ENCODE data around the gene DYNLRB1. TPM values are rescaled to one million over a fixed set of nuclear protein-coding genes. Genes with fewer than 3 reads are reported as not detected.

DYNLRB1 gene
- total RNA-seq, 1 experiment from 2014 or later = 142 TPM

DNA sequence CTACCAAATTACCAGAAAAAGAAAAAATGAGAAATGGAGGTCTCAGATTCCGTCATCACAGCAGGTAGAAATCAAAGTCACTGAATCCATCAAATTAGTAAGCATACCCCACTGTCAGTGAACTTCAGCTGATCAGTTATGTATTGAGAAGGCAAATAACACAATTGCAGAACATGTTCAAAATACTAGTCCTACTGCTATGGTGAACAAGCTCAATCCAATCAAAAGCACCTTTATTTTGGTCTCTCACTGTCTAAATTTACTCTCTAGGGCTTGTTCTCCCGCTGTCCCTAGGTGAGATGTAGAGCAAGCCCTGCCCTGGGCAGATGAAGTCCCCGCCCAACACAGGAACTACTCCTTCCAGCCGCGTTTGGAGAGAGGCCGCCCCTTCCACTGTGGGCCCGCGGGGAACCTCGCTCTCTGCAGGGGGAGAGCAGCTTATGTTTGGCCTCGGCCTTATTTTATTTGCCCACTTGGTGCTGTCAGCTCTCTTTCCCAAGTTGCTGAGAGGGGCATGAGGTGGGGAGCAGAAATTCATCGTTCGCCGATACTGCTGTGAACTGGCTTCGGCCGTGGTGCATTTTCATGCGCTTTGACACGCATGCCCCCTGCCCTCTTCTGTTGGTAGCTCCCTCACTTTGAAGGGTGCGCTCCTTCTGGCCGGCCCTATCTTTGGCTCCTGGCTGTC, 28.0 kb downstream of the DYNLRB1 start:
- Histone ChIP-seq H3K27me3 (replicated peaks; ENCODE audit: insufficient read depth, low read depth, low read length, poor library complexity) (no peaks in the 10 kb centered on the region), H3K9me3 (ENCODE audit: low read depth, low read length, poor library complexity, severe bottlenecking) (no peaks in the 10 kb centered on the region), H3K36me3 (ENCODE audit: insufficient read depth, low read length, poor library complexity, severe bottlenecking) (peaks cover 16% of the 10 kb centered on the region), H3K4me1 (ENCODE audit: insufficient read depth, low read length, poor library complexity, severe bottlenecking) (no peaks in the 10 kb centered on the region), H3K4me3 (ENCODE audit: low read depth, low read length, poor library complexity, severe bottlenecking) (no peak overlapping the region), H3K27ac (ENCODE audit: low read depth, low read length, poor library complexity, severe bottlenecking) (no peak overlapping the region)
- TF ChIP-seq, protein P1, sequence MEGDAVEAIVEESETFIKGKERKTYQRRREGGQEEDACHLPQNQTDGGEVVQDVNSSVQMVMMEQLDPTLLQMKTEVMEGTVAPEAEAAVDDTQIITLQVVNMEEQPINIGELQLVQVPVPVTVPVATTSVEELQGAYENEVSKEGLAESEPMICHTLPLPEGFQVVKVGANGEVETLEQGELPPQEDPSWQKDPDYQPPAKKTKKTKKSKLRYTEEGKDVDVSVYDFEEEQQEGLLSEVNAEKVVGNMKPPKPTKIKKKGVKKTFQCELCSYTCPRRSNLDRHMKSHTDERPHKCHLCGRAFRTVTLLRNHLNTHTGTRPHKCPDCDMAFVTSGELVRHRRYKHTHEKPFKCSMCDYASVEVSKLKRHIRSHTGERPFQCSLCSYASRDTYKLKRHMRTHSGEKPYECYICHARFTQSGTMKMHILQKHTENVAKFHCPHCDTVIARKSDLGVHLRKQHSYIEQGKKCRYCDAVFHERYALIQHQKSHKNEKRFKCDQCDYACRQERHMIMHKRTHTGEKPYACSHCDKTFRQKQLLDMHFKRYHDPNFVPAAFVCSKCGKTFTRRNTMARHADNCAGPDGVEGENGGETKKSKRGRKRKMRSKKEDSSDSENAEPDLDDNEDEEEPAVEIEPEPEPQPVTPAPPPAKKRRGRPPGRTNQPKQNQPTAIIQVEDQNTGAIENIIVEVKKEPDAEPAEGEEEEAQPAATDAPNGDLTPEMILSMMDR (conservative IDR thresholded peaks at IDR 0.05; ENCODE audit: low read depth, low read length) = no peak
- no peak for TF ChIP-seq EZH2 (IDR thresholded peaks at IDR 0.05; ENCODE audit: borderline replicate concordance, low read depth, low read length, poor library complexity, severe bottlenecking)
- POLR2A ChIA-PET (ENCODE audit: low non-redundant PET) = interaction anchor here (0.5 kb wide), 1 partner anchor 50 kb away, joined by 3 read pairs; no protein-coding TSS in a partner anchor
- DNase-seq (ENCODE audit: low spot score) = no peak
- BruUV-seq (replicated peaks) = no TSS peak
- intact Hi-C loops (cut with micrococcal nuclease; ENCODE audit: unreplicated experiment) = no loop called here
- CTCF ChIA-PET = interaction anchor here (1.1 kb wide), 1 partner anchor 27 kb away, joined by 3 read pairs; no protein-coding TSS in a partner anchor

DNA sequence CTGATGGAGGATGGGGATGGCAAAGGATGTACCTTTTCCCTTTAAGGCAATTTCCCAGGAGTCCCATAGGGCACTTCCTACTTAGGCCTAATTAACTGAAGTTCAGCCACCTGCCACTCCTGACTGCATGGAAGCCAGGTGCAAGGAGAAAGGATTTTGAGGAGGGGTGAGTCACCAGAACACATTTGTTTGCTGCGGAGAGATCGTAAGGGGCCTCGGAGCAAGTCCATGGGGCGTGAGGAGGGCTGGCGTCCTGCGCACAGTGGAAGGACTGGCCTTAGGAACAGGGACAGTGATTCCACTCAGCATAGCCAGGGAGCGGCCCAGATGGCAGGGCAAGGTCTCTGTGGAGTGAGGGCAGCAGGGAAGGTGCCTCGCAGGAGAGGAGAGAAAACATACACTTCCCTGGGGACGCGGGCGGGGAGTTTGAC, 30.5 kb downstream of the DYNLRB1 start:
- H3K36me3 ChIP-seq (ENCODE audit: insufficient read depth, low read length, poor library complexity, severe bottlenecking) = no peaks in the 10 kb centered on the region
- ChIA-PET POLR2A (ENCODE audit: low non-redundant PET) (no interaction called here), CTCF (no interaction called here)
- intact Hi-C loops (cut with micrococcal nuclease; ENCODE audit: unreplicated experiment) = no loop called here
- no peak for DNase-seq (ENCODE audit: low spot score)
- BruUV-seq (replicated peaks) = no TSS peak
- no peak overlapping the region for H3K27ac ChIP-seq (ENCODE audit: low read depth, low read length, poor library complexity, severe bottlenecking)
- H3K4me1 ChIP-seq (ENCODE audit: insufficient read depth, low read length, poor library complexity, severe bottlenecking) = no peaks in the 10 kb centered on the region
- H3K27me3 ChIP-seq (replicated peaks; ENCODE audit: insufficient read depth, low read depth, low read length, poor library complexity) = no peaks in the 10 kb centered on the region
- TF ChIP-seq EZH2 (IDR thresholded peaks at IDR 0.05; ENCODE audit: borderline replicate concordance, low read depth, low read length, poor library complexity, severe bottlenecking) = no peak
- TF ChIP-seq, protein P1 (conservative IDR thresholded peaks at IDR 0.05; ENCODE audit: low read depth, low read length) = no peak
- H3K9me3 ChIP-seq (ENCODE audit: low read depth, low read length, poor library complexity, severe bottlenecking) = no peaks in the 10 kb centered on the region
- no peak overlapping the region for H3K4me3 ChIP-seq (ENCODE audit: low read depth, low read length, poor library complexity, severe bottlenecking)

DNA sequence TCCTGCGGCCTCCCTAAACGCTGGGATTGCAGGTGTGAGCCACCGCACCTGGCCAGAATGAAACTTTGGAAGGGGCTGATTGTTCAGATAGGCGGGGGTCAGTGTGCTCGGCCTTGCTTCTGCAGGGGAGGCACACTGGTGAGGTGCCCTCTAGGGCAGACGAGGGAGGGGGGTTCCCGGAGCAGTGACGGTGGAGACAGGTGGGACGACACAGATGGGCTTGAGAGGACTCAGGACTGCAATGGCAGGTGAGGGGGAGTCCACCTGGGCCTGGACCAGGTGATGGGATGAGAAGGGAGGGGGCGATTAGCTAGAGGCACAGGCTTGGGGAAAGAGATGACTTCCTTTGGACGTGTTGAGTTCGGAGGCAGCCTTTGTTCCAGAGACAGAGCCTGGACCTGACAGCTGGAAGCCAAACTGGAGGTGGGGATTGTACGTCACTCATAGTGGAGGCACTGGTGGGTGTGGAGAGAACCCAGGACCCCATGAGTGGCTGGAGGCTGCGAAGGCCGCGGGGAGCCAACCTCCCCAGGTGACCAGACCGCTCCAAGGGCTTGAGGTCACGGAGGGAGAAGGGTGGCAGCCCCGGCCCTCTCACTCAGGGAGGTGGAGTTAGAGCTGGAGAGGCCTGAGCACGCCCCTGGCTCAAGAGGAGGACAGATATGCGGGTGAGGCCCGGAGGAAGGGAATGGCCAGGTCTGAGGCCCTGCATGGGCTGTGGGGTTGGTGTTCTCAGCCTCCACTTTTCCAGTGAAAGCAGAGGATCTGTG, 31.8 kb downstream of the DYNLRB1 start:
- no peaks in the 10 kb centered on the region for H3K9me3 ChIP-seq (ENCODE audit: low read depth, low read length, poor library complexity, severe bottlenecking)
- no peaks in the 10 kb centered on the region for H3K27me3 ChIP-seq (replicated peaks; ENCODE audit: insufficient read depth, low read depth, low read length, poor library complexity)
- no peak overlapping the region for H3K27ac ChIP-seq (ENCODE audit: low read depth, low read length, poor library complexity, severe bottlenecking)
- POLR2A ChIA-PET (ENCODE audit: low non-redundant PET) = interaction anchor here (0.6 kb wide), 1 partner anchor 177 kb away, joined by 3 read pairs; no protein-coding TSS in a partner anchor
- TF ChIP-seq, protein P1 (conservative IDR thresholded peaks at IDR 0.05; ENCODE audit: low read depth, low read length) = no peak
- no peak for TF ChIP-seq EZH2 (IDR thresholded peaks at IDR 0.05; ENCODE audit: borderline replicate concordance, low read depth, low read length, poor library complexity, severe bottlenecking)
- intact Hi-C loops (cut with micrococcal nuclease; ENCODE audit: unreplicated experiment) = no loop called here
- CTCF ChIA-PET = interaction anchor here (0.6 kb wide), 1 partner anchor 146 kb away, joined by 8 read pairs; no protein-coding TSS in a partner anchor
- H3K36me3 ChIP-seq (ENCODE audit: insufficient read depth, low read length, poor library complexity, severe bottlenecking) = no peaks in the 10 kb centered on the region
- BruUV-seq (replicated peaks) = no TSS peak
- H3K4me3 ChIP-seq (ENCODE audit: low read depth, low read length, poor library complexity, severe bottlenecking) = no peak overlapping the region
- no peaks in the 10 kb centered on the region for H3K4me1 ChIP-seq (ENCODE audit: insufficient read depth, low read length, poor library complexity, severe bottlenecking)
- DNase-seq (ENCODE audit: low spot score) = no peak

All from A673 (cell line).